Lower leg skin (tissue), 4 donors: ENCODE results near the gene LHX4. TPM values are rescaled to one million over a fixed set of nuclear protein-coding genes. Genes with fewer than 3 reads are reported as not detected.
A peak's percentile ranks its signal among the peaks of the same experiment; 100 is the strongest.

Source experiments
- DNase-seq, 2 donors: peaks; one replicate each; pipeline ENCODE4 v3.0.0-alpha.2; 2019; ENCODE audit warnings: low spot score in 2 of 2
- H3K4me3 ChIP-seq: fragments of 200-600 bp; sonication (generic); 2 replicates; pipeline ENCODE4 v1.5.1; 2017; ENCODE audit warnings: mild to moderate bottlenecking, low read depth; ENCODE audit not compliant: poor library complexity, severe bottlenecking
- POLR2A ChIP-seq, 2 donors: fragments of 450-650 bp; IDR thresholded peaks; one replicate each; pipeline ENCODE4 v1.6.1; 2016 to 2017; ENCODE audit warnings: antibody characterized with exemption in 2 of 2, mild to moderate bottlenecking in 1 of 2, moderate library complexity in 1 of 2
- WGBS, 2 donors: methylation state at CpG; one replicate each; pipeline ENCODE4 v1.1.5; 2018; 5-methylcytosine and 5-hydroxymethylcytosine counted together
- intact Hi-C: fragments of 100-400 bp; cut with DNase I; formaldehyde crosslinking; loops from one replicate; pipeline ENCODE4 v1.15.0; 2023; ENCODE audit warnings: low total_unique reads
- total RNA-seq, 4 donors: library from RNA; depleted of rRNA; stranded (reverse); fragments of >200 nt; gene quantifications; one replicate each; pipeline ENCODE4 v1.1.0, GENCODE V29; 2016
- TF ChIP-seq, protein P1 (sequence below), 3 donors: fragments of 450-650 bp; IDR thresholded peaks; one replicate each; pipeline ENCODE4 v1.5.1; 2016; ENCODE audit warnings: antibody characterized with exemption in 3 of 3, mild to moderate bottlenecking in 3 of 3, moderate library complexity in 2 of 3

LHX4 gene
- under 1 TPM in 3 of 4 donors, not detected in 1; 0.08 to 0.32 (median 0.17) TPM for total RNA-seq

DNA sequence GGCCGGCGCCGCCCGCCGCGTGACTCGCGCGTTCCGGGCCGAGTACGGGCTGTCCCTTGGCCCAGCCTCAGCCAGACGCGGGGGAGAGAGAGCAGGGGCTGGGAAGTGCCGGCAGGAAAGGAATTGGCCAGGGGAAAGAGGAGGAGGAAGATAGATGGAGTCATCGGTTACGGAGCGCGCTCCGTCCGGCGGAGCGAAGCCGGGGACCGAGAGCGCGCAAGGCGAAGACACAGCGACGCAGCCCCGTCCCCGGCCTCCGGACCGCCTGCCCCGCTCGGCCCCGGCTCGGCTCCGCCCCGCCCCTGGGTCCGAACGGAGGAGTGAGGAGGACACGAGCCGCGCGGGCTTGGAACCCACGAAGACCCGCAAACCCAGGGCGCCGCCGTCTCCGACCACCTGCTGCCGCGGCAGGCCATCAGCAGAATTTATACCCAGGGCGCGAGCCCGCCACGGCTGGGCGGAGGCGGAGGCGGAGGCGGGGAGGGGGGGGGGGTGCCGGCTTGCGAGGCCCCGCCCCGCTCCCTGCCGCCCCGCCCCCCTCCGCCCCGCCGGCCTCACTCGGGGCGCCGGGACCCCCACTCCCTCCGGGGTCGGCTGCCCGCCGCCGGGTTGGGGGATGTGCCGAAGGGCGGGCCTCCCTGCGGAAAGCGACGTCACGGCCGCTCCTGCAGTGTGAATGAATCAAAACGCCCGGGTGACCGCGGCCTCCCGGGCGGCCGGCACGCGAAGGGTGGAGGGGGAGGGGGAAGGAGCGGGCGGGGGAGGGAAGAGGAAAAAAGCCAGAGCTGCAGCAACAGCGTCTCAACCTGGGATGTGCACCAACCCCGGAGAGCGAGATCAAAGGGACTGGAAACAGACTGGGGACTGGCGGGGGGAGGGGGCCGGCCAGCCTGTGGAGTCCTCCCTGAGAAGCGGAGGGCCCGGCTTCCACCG is at the start of gene LHX4:
Gene LHX4 (plus strand): TSS at position 782 of the 933 bp plus-strand sequence. CDS start 266 bp downstream, outside the sequence.
- TF ChIP-seq, protein P1, sequence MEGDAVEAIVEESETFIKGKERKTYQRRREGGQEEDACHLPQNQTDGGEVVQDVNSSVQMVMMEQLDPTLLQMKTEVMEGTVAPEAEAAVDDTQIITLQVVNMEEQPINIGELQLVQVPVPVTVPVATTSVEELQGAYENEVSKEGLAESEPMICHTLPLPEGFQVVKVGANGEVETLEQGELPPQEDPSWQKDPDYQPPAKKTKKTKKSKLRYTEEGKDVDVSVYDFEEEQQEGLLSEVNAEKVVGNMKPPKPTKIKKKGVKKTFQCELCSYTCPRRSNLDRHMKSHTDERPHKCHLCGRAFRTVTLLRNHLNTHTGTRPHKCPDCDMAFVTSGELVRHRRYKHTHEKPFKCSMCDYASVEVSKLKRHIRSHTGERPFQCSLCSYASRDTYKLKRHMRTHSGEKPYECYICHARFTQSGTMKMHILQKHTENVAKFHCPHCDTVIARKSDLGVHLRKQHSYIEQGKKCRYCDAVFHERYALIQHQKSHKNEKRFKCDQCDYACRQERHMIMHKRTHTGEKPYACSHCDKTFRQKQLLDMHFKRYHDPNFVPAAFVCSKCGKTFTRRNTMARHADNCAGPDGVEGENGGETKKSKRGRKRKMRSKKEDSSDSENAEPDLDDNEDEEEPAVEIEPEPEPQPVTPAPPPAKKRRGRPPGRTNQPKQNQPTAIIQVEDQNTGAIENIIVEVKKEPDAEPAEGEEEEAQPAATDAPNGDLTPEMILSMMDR (IDR thresholded peaks at IDR 0.05), result no peak
- no peak for TF ChIP-seq POLR2A (IDR thresholded peaks at IDR 0.05)
- WGBS, 2 donors, result 0 to 1% methylated on average over 73 to 86 of the region's 105 CpGs
- DNase-seq, result no peak
- intact Hi-C loops, result no loop called here
- H3K4me3 ChIP-seq, result peak within 1 kb of the TSS; percentile 37

DNA sequence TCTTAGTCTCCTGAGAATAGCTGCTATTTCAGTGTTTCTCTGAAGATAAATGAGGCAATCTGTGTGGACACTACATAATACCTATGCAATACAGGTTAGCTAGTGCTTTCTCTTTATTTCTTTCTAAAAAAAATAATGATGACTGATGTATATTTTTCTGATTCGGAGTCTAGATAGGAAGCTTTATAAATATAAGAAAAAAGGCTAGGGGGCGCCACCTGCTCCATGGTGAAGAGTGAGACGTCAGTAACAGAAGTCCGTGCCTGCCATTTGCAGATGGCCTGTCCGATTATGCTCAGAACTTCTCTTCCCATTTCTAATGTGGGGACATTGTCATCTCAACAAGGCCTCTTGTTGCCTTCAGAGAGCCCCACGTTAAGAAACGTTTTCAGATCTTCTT is 49.0 kb upstream of the LHX4 start:
- TF ChIP-seq, protein P1 (IDR thresholded peaks at IDR 0.05), result no peak
- no peak for TF ChIP-seq POLR2A (IDR thresholded peaks at IDR 0.05)
- intact Hi-C loops, result no loop called here
- 77 to 86% methylated on average over 7 of the region's 7 CpGs for WGBS, 2 donors
- DNase-seq, result no peak
- no peak overlapping the region for H3K4me3 ChIP-seq

DNA sequence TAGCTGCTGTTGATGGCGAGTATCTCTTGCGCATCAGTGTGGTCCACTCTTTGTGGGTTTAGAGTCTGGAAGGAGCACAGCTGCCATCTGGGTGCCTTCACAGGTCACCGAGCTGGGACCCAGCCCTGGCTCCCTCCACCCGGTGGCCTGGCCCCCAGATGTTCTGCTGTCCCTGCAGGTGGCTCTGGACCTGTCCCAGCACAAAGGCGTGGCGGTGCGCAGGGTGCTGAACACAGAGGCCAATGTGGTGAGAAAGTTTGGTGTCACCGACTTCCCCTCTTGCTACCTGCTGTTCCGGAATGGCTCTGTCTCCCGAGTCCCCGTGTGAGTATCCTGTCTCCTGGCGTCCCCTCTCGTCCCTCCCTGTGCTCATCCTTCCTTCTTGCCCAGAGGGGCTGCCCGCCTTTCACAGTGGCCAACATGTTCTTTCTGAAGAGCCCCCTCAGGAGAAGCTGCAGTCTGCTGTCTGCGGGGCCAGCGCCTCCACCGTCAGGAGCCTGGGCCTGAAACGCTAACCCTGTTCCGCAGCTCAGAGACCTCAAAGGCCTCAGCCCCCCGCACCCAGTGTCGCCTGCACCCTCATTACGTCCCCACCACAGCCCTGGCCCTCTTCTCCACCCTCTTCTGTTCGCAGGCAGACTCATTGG is 47.9 kb upstream of the LHX4 start:
- intact Hi-C loops, result no loop called here
- no peak overlapping the region for H3K4me3 ChIP-seq
- no peak for DNase-seq
- WGBS, 2 donors, result 90 to 94% methylated on average over 23 of the region's 23 CpGs
- TF ChIP-seq, protein P1 (IDR thresholded peaks at IDR 0.05), result no peak
- no peak for TF ChIP-seq POLR2A (IDR thresholded peaks at IDR 0.05)

DNA sequence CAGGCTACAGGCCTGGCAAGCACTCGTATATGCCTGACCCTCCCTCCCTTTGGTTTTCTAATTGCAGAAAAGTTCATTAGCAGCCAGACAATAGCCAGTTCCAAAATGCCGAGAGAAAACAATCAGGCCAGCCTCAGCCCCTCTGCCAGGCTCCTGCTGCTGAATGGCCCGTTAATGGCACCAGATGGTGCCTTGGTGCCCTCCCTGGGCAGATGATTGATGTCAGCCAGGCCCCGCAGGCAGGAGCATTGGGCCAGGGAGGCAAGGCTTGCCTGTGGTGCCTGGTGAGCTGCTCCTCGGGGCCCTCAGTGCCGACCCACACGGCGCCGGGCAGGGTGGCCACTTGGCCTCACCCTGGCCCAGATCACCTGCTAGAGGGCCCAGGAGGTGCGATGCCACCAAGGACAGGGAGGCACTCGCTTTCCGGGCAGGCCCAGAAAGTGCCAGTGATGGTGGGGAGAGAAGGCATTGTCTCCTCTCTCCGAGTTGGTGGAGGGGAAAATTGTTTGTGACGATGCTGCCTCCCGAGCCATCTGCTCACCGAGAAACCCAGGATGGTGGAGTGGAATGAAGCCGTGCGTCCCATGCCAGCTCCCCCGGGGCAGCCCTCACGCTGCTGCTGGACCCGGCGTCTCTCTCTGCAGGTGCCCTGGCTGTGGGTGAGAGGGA is 47.3 kb upstream of the LHX4 start:
- TF ChIP-seq, protein P1 (IDR thresholded peaks at IDR 0.05), result no peak
- no peak for TF ChIP-seq POLR2A (IDR thresholded peaks at IDR 0.05)
- 91 to 93% methylated on average over 16 to 21 of the region's 22 CpGs for WGBS, 2 donors
- H3K4me3 ChIP-seq, result no peak overlapping the region
- intact Hi-C loops, result no loop called here
- DNase-seq, result no peak

DNA sequence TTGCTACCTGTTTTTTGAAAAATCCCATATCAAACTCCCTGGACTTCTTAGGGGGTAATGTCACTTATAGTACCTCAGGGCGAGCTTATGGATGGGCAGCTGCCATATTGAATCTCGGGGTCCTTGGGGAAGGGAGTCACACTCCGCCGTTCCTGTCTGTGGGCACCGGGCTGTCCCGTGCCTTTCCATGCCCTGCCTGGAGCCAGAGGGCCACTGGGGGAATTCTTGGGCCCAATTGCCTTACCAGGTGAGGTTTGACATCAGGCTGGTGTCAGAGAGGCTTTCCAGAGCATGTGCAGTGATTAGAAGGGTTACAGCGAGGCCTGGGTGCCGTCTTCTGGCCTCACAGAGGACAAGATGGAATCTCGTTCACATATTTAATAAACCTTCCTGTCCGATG is 46.6 kb upstream of the LHX4 start:
- no peak for DNase-seq
- TF ChIP-seq, protein P1 (IDR thresholded peaks at IDR 0.05), result no peak
- TF ChIP-seq POLR2A (IDR thresholded peaks at IDR 0.05), result no peak
- WGBS, 2 donors, result 94 to 97% methylated on average over 10 of the region's 10 CpGs
- no peak overlapping the region for H3K4me3 ChIP-seq
- intact Hi-C loops, result no loop called here
